NCI-H446 treated with DMSO at 0.1 percent for 48 hours (cell line): ENCODE results near the gene CYSRT1.

Source experiments
- DNase-seq: peaks from one replicate; lab custom pipeline; 2025; lab: John Stamatoyannopoulos, UW

Gene CYSRT1

DNA sequence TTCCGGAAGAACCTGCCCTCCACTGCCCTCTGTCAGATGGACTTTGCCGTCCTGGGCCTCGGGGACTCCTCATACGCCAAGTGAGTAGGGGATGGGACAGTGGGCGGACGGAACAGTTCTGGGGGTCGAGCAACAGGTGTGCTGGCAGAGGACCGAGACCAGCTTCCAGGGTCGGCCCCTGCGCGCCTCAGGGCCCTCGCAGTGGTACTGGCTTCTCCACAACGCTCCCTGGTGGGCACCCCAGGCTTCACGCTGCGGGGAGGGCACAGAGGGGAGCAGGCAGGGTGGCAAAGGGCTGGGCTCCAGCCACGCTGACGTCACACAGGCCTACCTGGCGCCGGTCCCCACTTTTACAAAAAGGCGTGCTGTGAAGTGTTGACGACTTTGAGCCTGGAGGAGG is 12.5 kb upstream of the CYSRT1 start:
- no peak for DNase-seq

DNA sequence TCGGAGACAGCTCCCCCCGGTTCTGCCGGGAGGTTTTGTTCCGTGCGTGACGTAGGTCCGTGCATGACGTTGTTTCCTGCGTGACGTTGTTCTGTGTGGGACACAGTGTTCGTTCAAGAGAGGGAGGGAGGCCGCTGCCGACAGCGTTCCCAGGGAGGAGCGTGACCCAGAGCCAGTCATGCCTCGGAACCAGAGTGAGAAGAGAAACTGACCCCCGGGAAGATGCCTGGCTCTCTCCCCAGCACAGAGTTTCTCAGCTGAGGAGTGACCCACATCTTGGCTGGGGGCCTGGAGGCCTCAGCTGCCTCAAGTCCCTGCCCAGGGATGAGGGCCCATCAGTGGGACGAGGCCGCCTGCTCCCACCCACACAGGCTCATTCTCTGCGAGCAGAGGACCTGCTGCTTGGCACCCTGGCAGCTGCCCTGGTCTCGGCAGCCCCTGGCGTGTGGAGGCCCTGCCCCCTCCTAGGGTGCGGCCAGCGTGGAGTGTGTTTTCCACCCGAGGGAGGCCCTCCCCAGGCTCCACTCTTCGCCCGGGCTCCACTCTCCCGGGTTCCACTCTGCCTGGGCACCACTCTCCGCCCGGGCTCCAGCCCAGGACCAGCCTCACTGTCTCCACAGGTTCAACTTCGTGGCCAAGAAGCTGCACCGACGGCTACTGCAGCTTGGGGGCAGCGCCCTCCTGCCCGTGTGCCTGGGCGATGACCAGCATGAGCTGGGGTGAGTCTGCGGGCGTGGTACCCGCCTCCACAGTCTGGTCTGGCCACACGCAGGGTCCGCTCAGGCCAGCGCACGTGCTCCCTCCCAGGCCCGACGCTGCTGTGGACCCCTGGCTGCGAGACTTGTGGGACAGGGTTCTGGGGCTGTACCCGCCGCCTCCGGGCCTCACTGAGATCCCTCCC is 11.6 kb upstream of the CYSRT1 start:
- no peak for DNase-seq

DNA sequence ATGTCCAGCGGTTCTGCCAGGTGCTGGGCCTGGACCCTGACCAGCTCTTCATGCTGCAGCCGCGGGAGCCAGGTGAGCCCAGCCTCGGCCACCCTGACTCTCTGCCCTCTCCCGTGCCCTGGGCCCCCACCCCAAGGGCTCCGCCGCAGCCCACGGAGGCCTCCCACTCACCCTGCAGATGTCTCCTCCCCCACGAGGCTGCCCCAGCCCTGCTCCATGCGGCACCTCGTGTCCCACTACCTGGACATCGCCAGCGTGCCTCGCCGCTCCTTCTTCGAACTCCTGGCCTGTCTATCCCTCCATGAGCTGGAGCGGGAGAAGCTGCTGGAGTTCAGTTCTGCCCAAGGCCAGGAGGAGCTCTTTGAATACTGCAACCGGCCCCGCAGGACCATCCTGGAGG is 10.4 kb upstream of the CYSRT1 start:
- DNase-seq: no peak

DNA sequence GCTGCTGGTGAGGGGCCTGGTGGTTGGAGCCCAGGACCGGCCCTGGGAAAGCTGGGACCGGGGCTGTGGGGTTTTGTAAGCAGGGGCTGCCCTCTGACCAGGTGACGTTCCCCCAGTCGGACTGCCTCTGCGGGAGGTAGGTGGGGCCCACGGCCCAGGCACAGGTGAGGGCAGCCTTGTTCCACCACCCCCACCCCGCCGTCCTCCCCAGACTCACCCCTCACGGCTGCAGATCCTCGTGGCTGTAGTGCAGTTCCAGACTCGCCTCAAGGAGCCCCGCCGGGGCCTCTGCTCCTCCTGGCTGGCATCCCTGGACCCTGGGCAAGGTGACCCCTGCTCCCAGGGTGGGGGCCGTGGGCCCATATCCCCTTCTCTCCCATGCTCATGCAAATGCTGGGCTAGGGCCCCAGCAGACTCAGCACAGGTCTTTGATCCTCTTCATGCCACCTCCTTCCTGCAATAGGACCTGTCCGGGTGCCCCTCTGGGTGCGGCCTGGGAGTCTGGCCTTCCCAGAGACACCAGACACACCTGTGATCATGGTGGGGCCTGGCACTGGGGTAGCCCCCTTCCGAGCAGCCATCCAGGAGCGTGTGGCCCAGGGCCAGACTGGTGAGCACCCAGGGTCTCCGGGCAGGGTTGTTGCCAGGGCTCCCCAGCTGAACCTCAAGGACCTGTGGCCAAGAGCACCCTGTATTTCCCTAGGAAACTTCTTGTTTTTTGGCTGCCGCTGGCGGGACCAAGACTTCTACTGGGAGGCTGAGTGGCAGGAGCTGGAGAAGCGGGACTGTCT is 9.6 kb upstream of the CYSRT1 start:
- no peak for DNase-seq

DNA sequence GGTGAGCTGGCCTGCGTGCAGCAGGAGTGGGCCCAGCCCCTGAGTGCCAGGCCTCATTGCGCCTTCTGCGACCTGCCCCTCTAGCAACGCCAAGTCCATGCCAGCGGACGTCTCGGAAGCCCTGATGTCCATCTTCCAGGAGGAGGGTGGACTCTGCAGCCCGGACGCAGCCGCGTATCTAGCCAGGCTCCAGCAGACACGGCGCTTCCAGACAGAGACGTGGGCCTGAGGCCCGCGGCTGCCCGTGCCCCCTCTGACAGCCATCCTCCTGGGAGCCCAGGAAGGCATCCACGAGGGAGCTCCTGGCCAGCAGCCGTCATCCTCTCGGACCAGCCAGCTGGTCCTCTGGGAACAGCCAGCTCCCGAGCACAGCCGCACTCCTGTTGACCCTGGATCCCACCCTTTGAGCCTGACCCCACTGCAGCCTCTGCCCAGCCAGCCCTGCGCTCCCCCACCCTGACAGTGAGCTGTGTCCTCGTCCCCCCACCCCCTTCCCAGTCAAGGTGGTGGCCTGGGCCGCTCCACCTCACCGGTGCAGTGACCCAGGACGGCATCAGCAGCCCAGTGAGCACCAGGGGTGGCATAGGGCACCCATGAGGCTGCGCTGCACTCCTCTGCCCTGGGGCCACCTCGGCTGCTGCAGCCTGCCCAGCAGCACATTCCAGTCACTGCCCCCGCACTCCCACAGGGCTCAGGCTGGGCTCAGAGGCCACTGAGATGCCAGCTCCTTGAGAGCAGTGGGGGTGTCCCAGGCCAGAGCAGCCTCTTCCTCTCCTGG is 8.6 kb upstream of the CYSRT1 start:
- no peak for DNase-seq

DNA sequence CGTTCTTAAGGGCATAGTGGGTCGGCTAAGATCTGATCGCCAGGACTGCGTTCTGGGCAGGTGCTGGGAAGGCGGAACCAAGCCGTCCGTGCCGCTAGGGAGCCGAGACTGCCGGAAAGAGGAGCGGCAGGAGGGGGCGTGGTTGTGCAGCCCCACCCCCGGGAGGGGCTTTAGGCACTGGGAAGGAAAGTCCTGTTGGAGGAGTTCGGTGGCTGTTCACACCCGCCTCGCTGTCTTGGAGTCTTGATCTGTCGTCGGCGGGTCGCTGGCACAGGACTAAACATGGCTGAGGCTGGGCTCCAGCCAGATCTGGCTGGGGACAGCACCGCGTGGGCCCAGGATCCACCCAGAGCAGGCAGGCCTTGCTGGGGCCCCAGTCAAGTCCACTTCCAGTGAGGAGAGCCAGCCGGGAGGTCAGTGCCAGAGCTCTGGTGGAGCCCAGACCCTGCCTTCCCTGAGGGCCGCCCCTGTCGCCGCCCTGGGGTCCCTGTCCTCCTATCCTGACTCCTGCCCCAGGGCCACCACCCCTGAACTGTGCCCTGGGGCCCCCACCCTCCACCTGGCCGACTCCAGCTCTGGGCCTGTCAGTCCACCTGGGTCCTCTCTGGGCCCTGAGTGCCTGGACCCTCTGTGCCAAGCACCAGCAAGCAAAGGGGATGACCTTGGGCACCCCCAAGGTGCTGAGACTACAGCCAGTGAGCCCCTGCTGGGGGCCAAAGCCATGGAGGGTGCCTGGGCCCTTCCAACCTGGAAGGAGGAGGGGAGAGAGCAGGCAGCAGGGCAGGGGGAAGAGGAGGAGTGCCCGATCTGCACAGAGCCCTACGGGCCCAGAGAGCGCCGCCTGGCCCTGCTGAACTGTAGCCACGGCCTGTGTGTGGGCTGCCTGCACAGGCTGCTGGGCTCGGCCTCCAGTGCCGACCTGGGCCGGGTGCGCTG is 7.4 kb upstream of the CYSRT1 start:
- no peak for DNase-seq

DNA sequence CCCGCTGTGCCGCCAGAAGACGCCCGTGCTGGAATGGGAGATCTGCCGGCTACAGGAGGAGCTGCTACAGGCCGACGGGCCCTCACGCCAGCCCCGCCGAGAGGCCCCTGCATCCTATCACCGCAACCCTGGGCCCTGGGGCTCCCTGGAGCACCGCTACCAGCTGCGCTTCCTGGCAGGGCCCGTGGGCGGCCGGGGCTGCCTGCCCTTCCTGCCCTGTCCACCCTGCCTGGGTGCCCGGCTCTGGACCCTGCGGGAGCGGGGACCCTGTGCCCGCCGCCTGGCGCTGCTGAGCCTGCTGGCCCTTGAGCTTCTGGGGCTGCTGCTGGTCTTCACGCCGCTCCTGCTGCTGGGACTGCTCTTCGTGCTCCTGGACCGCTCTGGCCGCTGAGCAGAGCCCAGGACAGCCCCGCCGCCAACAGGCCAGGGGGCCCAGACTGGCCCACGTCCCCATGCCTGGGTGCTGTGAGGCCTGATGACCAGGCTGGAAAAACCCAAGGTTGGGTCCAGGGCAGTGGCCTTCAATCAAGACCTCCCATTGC is 6.7 kb upstream of the CYSRT1 start:
- no peak for DNase-seq

DNA sequence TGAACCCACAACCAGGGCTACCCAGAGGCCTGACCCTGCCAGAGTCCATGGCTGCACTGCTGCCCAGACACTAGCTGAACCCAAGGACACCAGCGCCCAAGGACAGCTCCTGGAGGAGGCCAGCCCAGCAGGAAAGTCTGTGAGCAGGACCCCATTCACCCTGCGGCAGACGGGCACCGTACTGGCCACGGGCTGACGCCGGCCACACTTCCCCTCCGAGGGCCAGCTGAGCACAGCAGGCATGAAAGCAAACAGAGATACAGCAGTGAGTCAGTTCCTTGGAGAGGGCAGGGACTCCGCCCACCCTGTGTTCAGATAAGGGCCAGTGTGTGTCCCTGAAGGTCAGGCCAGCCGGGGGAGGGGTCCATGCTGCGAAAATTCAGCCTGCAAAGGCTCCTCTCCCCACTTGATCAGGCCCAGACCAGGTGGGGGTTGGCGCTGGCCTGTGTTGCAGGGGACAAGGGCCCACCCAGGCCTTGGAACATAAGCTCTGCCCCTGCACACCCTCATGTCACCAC is 6.2 kb upstream of the CYSRT1 start:
- no peak for DNase-seq

DNA sequence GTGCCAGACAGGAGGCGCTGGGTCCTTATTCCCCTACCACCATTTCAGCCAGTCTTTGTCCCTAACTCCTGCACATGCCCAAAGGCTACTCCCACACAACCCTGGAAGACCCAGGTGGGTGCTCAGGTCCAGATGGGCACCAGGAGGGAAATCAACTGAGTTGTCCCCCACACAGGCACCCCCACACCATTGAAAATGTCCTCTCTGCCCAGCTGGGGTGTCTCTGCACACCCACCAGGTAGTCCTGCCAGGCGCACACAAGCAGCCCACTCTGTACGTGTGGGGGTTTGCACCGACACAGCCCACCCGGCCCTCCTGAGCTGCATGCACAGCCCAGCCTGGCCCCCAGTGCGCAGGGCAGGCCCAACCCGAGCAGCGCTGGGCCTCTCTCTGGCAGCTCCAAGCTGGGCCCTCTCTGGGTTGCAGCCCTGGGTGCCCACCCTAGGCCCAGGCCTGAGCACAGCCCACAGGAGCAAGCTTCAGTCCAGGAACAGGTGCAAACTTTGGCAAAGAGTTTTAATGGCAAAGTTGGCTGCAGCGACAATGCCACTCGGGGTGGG is 5.1 kb upstream of the CYSRT1 start:
- DNase-seq: no peak

DNA sequence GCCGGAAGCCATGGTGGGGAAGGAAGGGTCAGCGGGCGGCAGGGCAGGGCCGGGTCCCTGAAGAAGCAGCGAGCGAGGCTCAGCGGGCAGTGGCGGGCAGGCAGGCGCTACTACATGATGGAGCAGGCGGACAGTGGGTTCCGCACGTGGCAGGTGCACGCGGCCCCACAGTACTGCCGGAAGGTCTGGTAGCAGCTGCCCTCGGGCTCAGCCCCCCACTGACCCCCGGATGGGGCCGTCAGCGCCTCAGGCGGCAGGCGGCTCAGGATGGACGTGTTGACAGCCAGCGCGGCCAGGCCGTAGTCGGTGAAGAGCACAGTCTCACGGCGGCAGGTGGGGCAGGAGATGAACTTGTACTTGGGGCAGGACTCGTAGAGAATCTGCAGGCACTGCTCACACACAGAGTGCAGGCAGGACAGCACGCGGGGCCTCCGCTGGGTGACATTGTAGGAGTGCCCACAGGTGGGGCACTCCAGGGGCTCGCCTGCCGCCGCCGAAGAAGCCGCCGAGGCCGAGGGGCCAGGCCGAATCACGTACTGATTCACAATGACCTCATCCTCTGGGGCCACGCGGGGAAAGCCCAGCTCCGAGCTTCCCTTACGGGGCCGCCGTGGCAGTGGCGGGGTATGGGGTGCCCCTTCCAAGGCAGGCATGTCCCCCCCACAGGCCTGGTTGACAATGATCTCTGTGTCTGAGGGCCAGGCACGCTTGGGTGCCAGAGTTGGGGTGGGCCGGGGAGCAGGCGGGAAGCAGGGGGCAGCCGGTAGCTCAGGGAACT is 4.5 kb upstream of the CYSRT1 start:
- no peak for DNase-seq

DNA sequence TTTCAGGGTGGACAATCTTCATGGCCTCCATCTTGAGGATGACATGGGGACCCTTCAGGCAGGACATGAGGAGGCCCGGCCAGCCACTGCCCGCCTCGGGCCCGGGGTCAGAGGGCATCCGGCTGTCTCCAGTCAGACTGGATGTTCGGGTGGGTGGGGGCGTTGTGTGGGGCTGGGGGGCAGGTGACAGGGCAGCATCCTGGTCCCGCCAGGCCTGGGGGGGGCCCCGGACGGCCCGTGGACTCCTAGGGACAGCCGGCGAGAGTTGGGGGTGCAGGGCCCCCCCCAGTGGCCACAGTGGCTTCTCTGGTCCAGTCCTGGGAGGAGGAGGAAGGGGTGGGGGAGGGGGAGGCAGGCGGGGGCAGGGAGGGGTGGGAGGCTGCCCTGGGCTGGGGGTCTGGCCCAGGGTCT is 3.9 kb upstream of the CYSRT1 start:
- DNase-seq: no peak

DNA sequence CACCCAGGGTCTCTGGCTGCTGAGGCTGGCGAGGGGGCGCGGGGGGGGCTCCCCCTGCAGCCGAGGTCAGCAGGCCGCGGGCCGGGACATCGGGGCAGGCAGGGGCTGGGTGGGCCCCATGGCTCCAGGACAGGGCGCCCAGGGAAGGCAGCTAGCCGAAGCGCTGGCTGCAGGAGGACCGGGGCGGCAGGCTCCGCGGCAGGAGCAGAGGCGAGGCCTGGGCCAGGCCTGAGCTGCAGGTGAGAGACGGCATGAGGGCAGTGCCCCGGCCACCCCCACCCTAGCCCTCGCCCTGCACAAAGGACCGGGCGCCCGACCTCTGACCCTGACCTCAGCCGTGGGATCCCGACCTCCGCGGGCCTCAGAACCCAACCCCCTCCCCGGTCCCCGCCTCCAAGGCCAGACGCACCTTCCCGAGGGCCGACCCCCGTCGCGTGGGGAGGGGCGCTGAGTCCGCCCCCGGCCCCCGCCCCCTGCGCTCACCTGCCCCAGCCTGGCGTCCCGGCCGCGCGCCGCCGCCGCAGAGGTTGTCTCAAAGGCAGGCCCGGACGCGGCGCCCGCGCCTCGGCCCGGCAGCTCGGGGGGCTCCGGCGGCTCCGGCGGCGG is 3.4 kb upstream of the CYSRT1 start:
- DNase-seq: no peak

DNA sequence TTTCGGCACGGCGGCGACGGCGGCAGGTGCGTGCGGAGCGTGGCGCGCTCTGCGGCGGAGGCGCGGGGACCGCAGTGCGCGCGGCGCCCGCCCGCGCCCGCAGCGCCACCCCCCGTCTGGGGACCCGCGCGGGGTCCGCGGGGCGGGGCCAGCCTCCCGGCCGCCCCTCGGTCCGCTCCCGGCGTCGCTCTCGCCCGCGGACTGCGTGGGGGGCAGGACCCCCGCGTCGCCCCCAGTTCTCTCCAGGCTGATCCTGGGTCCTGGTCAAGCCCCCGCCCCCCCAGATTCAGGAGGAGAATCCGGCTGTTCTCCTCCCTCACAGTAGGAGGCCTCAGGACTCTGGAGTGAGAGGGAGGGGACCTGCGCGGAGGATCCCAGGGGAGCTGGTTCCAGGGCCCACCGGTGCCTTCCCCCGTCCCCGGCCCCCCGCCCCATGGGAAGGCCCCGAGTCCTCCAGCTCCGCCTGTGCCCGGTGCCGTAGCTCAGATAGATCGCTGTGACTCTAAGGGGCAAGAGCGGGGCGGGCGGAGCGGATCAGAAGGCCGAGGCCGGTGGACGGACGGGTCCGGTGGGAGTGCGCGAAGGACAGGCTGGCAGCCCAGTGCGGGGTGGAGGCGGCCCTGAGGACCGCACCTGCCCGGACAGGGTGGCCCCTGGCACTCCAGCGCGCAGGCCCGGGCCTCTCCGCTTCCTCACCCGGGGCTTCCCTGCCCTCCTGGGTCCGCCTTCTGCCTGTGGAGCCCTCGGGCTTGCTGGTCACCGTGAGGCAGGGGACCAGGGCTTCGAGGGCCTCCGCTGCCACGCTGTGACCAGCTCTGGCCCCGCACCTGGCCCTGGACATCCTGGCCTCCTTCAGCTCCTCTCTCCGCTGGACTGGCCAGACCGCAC is 2.5 kb upstream of the CYSRT1 start, which contains the start of gene RNF208:
Gene RNF208, minus strand, starts transcription at position 51 of the 888 bp plus-strand sequence. CDS start 1,028 bp downstream, outside the sequence.
- DNase-seq: no peak

DNA sequence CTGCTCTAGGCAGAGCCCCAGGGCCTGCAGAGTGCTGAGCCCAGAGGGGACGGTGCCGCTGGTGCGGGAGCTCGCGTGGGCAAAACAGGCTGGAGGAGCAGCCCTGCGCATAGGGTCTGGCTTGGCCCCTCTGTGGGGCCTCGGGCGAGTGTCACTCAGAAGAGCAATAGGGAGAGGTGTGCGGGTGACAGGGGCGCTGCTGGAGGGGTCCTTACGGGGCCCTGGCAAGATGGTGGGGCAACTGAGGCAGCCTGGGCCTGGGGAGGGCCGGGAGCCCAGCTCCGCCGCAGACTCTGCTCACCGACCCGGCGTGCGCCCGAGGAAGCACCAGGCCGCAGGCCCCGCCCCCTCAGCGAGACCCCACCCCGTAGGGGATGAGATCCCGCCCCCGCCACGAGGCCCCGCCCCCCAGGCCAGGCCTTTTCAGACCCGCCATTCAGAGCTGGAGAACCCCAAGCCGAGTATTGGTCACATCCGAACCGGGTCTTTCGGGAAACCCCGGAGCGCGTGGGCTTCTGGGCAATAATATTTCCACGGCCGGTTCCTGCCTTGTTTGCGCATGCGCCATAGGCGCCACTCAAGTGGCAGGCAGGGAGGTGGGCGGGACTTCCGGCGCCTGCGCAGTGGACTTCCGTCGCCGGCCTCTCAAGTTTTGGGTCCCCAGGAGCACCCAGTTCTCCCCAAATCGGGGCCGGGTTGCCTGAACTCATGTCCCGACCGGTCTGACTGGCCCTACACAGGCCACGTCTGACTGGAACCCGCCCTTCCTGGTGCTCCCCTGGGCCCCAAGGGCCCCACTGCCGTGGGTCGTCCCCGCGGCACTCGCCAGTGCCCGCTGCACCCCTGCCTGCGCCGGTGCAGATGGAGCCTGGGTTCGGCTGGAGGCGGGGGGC is 1.6 kb upstream of the CYSRT1 start:
- peak; percentile 89 for DNase-seq

DNA sequence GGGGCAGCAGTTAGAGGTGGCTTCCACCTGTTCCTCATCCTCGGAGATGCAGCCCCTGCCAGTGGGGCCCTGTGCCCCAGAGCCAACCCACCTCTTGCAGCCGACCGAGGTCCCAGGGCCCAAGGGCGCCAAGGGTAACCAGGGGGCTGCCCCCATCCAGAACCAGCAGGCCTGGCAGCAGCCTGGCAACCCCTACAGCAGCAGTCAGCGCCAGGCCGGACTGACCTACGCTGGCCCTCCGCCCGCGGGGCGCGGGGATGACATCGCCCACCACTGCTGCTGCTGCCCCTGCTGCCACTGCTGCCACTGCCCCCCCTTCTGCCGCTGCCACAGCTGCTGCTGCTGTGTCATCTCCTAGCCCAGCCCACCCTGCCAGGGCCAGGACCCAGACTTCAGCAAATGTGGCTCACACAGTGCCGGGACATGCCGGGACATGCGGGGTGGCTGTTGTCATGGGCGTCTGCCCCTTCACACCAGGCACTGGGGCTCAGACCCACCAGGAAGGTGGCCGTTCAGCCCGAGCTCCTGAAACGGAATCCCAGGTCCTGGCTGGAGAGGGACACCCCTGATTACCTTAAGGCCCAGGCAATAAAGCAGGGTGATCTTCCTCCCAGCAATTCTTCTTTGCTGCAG is 841 bp downstream of the CYSRT1 start:
- no peak for DNase-seq

DNA sequence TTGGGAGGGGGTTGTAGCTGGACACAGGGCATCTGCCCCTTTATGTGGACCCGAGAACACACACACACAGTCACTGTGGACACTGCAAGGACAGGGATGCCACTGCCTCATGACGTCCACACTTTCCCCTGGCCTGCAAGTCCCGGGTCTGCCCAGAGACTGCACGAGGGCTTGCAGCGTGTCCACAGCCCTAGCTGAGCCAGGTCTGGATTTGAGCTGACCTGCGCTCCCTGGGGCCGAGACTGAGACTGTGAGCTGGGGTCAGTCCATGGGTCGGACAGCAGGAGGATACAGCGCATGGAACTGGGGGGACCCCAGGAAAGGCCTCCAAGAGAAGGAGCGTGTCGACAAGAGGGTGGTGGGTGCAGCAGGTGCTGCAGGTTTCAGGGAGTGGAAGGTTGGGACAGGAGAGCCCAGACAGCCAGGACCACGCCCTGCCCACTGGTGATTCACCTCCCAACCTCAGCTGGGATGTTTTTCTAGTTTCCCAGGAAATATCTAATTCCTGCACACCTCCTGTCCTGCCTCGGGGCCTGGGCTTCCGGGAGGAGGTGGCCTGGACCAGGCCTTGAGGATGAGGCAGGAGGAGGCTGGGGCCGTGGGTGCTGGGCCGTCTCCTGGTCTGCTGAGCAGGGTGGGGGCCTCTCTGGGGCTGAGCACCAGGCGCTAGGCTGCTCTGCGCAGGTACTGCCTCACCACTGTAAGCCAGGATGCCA is 1.5 kb downstream of the CYSRT1 start:
- no peak for DNase-seq
